H9 (cell line): Measurements from ENCODE around the gene GRIA1. TPM values are rescaled to one million over a fixed set of nuclear protein-coding genes. Genes with fewer than 3 reads are reported as not detected.

Source experiments
- DNase-seq: peaks from one replicate; pipeline ENCODE4 v3.0.0-alpha.2; 2017
- H2AFZ ChIP-seq: one replicate; pipeline ENCODE4 v1.6.1; 2013; ENCODE audit warnings: mild to moderate bottlenecking, low read length, control low read depth, moderate library complexity
- H2AK5ac ChIP-seq: 2 replicates; pipeline ENCODE4 v1.6.1; 2013; ENCODE audit warnings: low read length, control low read depth, mixed read lengths; ENCODE audit not compliant: insufficient read length
- H2BK120ac ChIP-seq: one replicate; pipeline ENCODE4 v1.6.1; 2013; ENCODE audit warnings: low read depth, mild to moderate bottlenecking, low read length, control low read depth, inconsistent platforms; ENCODE audit not compliant: poor library complexity, severe bottlenecking
- H2BK12ac ChIP-seq: 2 replicates; pipeline ENCODE4 v1.6.1; 2013; ENCODE audit warnings: low read length, control low read depth, mixed read lengths, low read depth; ENCODE audit not compliant: insufficient read length
- H2BK15ac ChIP-seq: 2 replicates; pipeline ENCODE4 v1.6.1; 2013; ENCODE audit warnings: low read depth, low read length, control low read depth
- H2BK20ac ChIP-seq: one replicate; pipeline ENCODE4 v1.6.1; 2013; ENCODE audit warnings: low read depth, mild to moderate bottlenecking, low read length, control low read depth, inconsistent platforms; ENCODE audit not compliant: poor library complexity, severe bottlenecking
- H2BK5ac ChIP-seq: 2 replicates; pipeline ENCODE4 v1.6.1; 2013; ENCODE audit warnings: low read length, control low read depth, mixed read lengths; ENCODE audit not compliant: insufficient read length
- H3K14ac ChIP-seq: 2 replicates; pipeline ENCODE4 v1.6.1; 2013; ENCODE audit warnings: low read length, control low read depth; ENCODE audit not compliant: insufficient read depth
- H3K18ac ChIP-seq: 2 replicates; pipeline ENCODE4 v1.6.1; 2013; ENCODE audit warnings: low read depth, mild to moderate bottlenecking, mixed read lengths, low read length, control low read depth; ENCODE audit not compliant: insufficient read length
- H3K23ac ChIP-seq: 2 replicates; pipeline ENCODE4 v1.6.1; 2013; ENCODE audit warnings: low read length, control low read depth, mixed read lengths, low read depth; ENCODE audit not compliant: insufficient read length
- H3K23me2 ChIP-seq: 2 replicates; pipeline ENCODE4 v1.6.1; 2013; ENCODE audit warnings: low read depth, mild to moderate bottlenecking, mixed read lengths, low read length, control low read depth; ENCODE audit not compliant: insufficient read length, poor library complexity, severe bottlenecking
- H3K27ac ChIP-seq: 2 replicates; pipeline ENCODE4 v1.5.1; 2013; ENCODE audit warnings: low read length, control low read depth, mixed read lengths, low read depth; ENCODE audit not compliant: insufficient read length
- H3K27me3 ChIP-seq: 2 replicates; pipeline ENCODE4 v1.6.1; 2013; ENCODE audit warnings: low read length, control low read depth, inconsistent platforms; ENCODE audit not compliant: insufficient read depth
- H3K4ac ChIP-seq: 2 replicates; pipeline ENCODE4 v1.6.1; 2013; ENCODE audit warnings: low read depth, mild to moderate bottlenecking, control low read depth, inconsistent platforms, low read length, moderate library complexity
- H3K4me1 ChIP-seq: 2 replicates; pipeline ENCODE4 v1.6.1; 2013; ENCODE audit warnings: low read length, control low read depth, inconsistent platforms; ENCODE audit not compliant: insufficient read depth
- H3K4me2 ChIP-seq: 2 replicates; pipeline ENCODE4 v1.6.1; 2013; ENCODE audit warnings: low read length, control low read depth, mixed read lengths; ENCODE audit not compliant: insufficient read length, insufficient read depth
- H3K56ac ChIP-seq: 2 replicates; pipeline ENCODE4 v1.6.1; 2013; ENCODE audit warnings: low read depth, mild to moderate bottlenecking, mixed read lengths, low read length, control low read depth; ENCODE audit not compliant: insufficient read length
- H3K79me1 ChIP-seq: 2 replicates; pipeline ENCODE4 v1.6.1; 2013; ENCODE audit warnings: low read depth, mild to moderate bottlenecking, moderate library complexity, low read length, control low read depth, inconsistent platforms; ENCODE audit not compliant: insufficient read depth, poor library complexity, severe bottlenecking
- H3K79me2 ChIP-seq: 2 replicates; pipeline ENCODE4 v1.6.1; 2013; ENCODE audit warnings: low read length, control low read depth, inconsistent platforms; ENCODE audit not compliant: insufficient read depth
- H3K9ac ChIP-seq: 2 replicates; pipeline ENCODE4 v1.6.1; 2013; ENCODE audit warnings: low read length, control low read depth, mixed read lengths; ENCODE audit not compliant: insufficient read length; ENCODE audit errors: extremely low read depth
- H3K9me3 ChIP-seq: one replicate; pipeline ENCODE4 v1.6.1; 2013; ENCODE audit warnings: low read depth, low read length, inconsistent platforms; ENCODE audit not compliant: control insufficient read depth
- H3T11ph ChIP-seq: one replicate; pipeline ENCODE4 v1.6.1; 2013; ENCODE audit warnings: mild to moderate bottlenecking, low read length, control low read depth, inconsistent platforms
- H4K20me1 ChIP-seq: one replicate; pipeline ENCODE4 v1.6.1; 2013; ENCODE audit not compliant: control insufficient read depth, insufficient read length, insufficient read depth
- H4K5ac ChIP-seq: 2 replicates; pipeline ENCODE4 v1.6.1; 2013; ENCODE audit warnings: low read depth, mild to moderate bottlenecking, mixed read lengths, low read length, control low read depth; ENCODE audit not compliant: insufficient read length
- H4K8ac ChIP-seq: replicated peaks from 2 replicates; pipeline ENCODE4 v1.6.1; 2013; ENCODE audit warnings: low read length, control low read depth, mixed read lengths, low read depth; ENCODE audit not compliant: insufficient read length
- H4K91ac ChIP-seq: 2 replicates; pipeline ENCODE4 v1.6.1; 2013; ENCODE audit warnings: low read depth, mild to moderate bottlenecking, moderate library complexity, mixed read lengths, low read length, control low read depth; ENCODE audit not compliant: insufficient read length
- H3K27ac Mint-ChIP-seq, 3 experiments: 2 replicates in 2 of 3; 3 replicates in 1 of 3; pipeline ENCODE4 v1.8.0; 2020 to 2021; ENCODE audit warnings: mixed read lengths in 3 of 3, mild to moderate bottlenecking in 1 of 3, moderate library complexity in 1 of 3
- H3K27me3 Mint-ChIP-seq: 2 replicates; pipeline ENCODE4 v1.8.0; 2021; ENCODE audit warnings: low read depth, mild to moderate bottlenecking, moderate library complexity, mixed read lengths
- H3K36me3 Mint-ChIP-seq, 3 experiments: 2 replicates in 2 of 3; 3 replicates in 1 of 3; pipeline ENCODE4 v1.8.0; 2020 to 2021; ENCODE audit warnings: low read depth in 3 of 3, mixed read lengths in 3 of 3; ENCODE audit not compliant: insufficient read depth in 1 of 3
- H3K4me1 Mint-ChIP-seq, 2 experiments: 2 replicates each; pipeline ENCODE4 v1.8.0; 2020; ENCODE audit warnings: mixed read lengths in 2 of 2
- H3K4me3 Mint-ChIP-seq, 2 experiments: 2 replicates in 1 of 2; 3 replicates in 1 of 2; pipeline ENCODE4 v1.8.0; 2020 to 2021; ENCODE audit warnings: mild to moderate bottlenecking in 2 of 2, mixed read lengths in 2 of 2, moderate library complexity in 1 of 2
- H3K9me3 Mint-ChIP-seq, 2 experiments: 2 replicates in 1 of 2; 3 replicates in 1 of 2; pipeline ENCODE4 v1.8.0; 2020; ENCODE audit warnings: mild to moderate bottlenecking in 2 of 2, mixed read lengths in 2 of 2, moderate library complexity in 1 of 2
- total RNA-seq: library from RNA; stranded (reverse); gene quantifications from 2 replicates; pipeline ENCODE4 v1.2.1, GENCODE V29; 2021
- TF ChIP-seq, protein P1 (sequence below): fragments of 200-600 bp; sonication (generic); conservative IDR thresholded peaks from 3 replicates; pipeline ENCODE4 v1.8.0; 2021; ENCODE audit warnings: antibody characterized with exemption, mild to moderate bottlenecking

Gene GRIA1
- total RNA-seq, 1 experiment from 2014 or later = 0.52 TPM

DNA sequence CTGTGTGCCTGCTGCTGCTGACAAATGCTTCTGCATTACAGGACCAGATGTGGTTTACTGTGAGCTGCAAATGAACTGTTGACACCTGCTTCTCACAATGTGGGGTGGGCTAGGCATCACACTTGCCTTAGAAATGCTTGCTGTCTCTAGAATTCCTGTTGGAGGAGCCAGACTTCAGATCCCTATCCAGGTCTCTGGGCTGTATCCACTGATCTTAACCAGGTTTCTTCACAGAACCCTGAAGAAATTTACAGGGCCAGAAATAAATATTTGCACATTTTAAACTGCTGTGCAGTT is 292.8 kb downstream of the GRIA1 start:
- Histone ChIP-seq H3K23ac (no peak overlapping the region), H4K8ac (no peak overlapping the region), H3K14ac (no peak overlapping the region), H3K27ac (no peak overlapping the region), H3K79me2 (no peaks in the 10 kb centered on the region), H2AK5ac (no peak overlapping the region), H4K20me1 (no peaks in the 10 kb centered on the region), H2BK12ac (no peak overlapping the region), H4K91ac (no peak overlapping the region), H2BK15ac (no peak overlapping the region), H2AFZ (no peak overlapping the region), H3T11ph (no peak overlapping the region), H4K5ac (no peak overlapping the region), H2BK120ac (no peak overlapping the region), H3K23me2 (no peaks in the 10 kb centered on the region), H2BK5ac (no peak overlapping the region), H3K4me2 (no peak overlapping the region), H3K9ac (no peak overlapping the region), H3K27me3 (no peaks in the 10 kb centered on the region), H3K9me3 (no peaks in the 10 kb centered on the region), H3K56ac (no peak overlapping the region), H2BK20ac (no peak overlapping the region), H3K79me1 (no peaks in the 10 kb centered on the region), H3K4me1 (peaks cover 16% of the 10 kb centered on the region; the same call in 1 of the 2 replicates), H3K4ac (no peak overlapping the region), H3K18ac (no peak overlapping the region)
- Mint-ChIP-seq H3K27ac (peak overlapping the region in 1 of 3 experiments; percentile 45; a peak in 1 of 7 replicates), H3K4me1 (peaks cover 30 to 41% of the 10 kb centered on the region in 2 experiments), H3K36me3 (no peaks in the 10 kb centered on the region; a peak in 1 of 7 replicates), H3K9me3 (no peaks in the 10 kb centered on the region), H3K27me3 (no peaks in the 10 kb centered on the region; the same call in 1 of the 2 replicates), H3K4me3 (no peak overlapping the region)
- TF ChIP-seq, protein P1, sequence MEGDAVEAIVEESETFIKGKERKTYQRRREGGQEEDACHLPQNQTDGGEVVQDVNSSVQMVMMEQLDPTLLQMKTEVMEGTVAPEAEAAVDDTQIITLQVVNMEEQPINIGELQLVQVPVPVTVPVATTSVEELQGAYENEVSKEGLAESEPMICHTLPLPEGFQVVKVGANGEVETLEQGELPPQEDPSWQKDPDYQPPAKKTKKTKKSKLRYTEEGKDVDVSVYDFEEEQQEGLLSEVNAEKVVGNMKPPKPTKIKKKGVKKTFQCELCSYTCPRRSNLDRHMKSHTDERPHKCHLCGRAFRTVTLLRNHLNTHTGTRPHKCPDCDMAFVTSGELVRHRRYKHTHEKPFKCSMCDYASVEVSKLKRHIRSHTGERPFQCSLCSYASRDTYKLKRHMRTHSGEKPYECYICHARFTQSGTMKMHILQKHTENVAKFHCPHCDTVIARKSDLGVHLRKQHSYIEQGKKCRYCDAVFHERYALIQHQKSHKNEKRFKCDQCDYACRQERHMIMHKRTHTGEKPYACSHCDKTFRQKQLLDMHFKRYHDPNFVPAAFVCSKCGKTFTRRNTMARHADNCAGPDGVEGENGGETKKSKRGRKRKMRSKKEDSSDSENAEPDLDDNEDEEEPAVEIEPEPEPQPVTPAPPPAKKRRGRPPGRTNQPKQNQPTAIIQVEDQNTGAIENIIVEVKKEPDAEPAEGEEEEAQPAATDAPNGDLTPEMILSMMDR = no peak
- DNase-seq = no peak
